Parathyroid adenoma (tissue), 2 donors: ENCODE results near the gene C9orf78.

Experiments
- H2AFZ ChIP-seq: fragments of 300-600 bp; sonication (generic); one replicate; pipeline ENCODE4 v1.7.0; 2017; ENCODE audit warnings: antibody characterized with exemption, mild to moderate bottlenecking
- H3K27ac ChIP-seq: fragments of 300-600 bp; sonication (generic); one replicate; pipeline ENCODE4 v1.7.0; 2017
- H3K27me3 ChIP-seq: fragments of 300-600 bp; sonication (generic); one replicate; pipeline ENCODE4 v1.7.0; 2017; ENCODE audit warnings: low read length; ENCODE audit not compliant: control insufficient read depth, insufficient read depth
- H3K36me3 ChIP-seq: fragments of 300-600 bp; sonication (generic); one replicate; pipeline ENCODE4 v1.7.0; 2017; ENCODE audit warnings: low read length; ENCODE audit not compliant: control insufficient read depth, insufficient read depth
- H3K4me1 ChIP-seq: fragments of 300-600 bp; sonication (generic); one replicate; pipeline ENCODE4 v1.7.0; 2017; ENCODE audit warnings: control low read depth
- H3K4me2 ChIP-seq: fragments of 300-600 bp; sonication (generic); one replicate; pipeline ENCODE4 v1.7.0; 2017; ENCODE audit warnings: low read length
- H3K4me3 ChIP-seq: fragments of 300-600 bp; sonication (generic); one replicate; pipeline ENCODE4 v1.7.0; 2017; ENCODE audit warnings: low read depth, low read length
- H3K79me2 ChIP-seq: fragments of 300-600 bp; sonication (generic); one replicate; pipeline ENCODE4 v1.7.0; 2017; ENCODE audit warnings: control low read depth
- H3K9ac ChIP-seq: fragments of 300-600 bp; sonication (generic); one replicate; pipeline ENCODE4 v1.7.0; 2017; ENCODE audit warnings: mild to moderate bottlenecking
- H3K9me3 ChIP-seq: fragments of 300-600 bp; sonication (generic); one replicate; pipeline ENCODE4 v1.7.0; 2017; ENCODE audit warnings: low read length; ENCODE audit not compliant: control insufficient read depth
- CTCF ChIP-seq: fragments of 300-600 bp; sonication (generic); IDR thresholded peaks from one replicate; pipeline ENCODE4 v1.7.0; 2017; ENCODE audit warnings: antibody characterized with exemption, mild to moderate bottlenecking
- donor health status: primary hyperparathyroidism.

C9orf78 gene

GRCh38 chr9:129841071-129841470 lies 6.0 kb upstream of the C9orf78 start:
- no peak for TF ChIP-seq CTCF
- H3K4me3 ChIP-seq, result no peak overlapping the region
- H3K4me1 ChIP-seq, result no peaks in the 10 kb centered on the region
- no peaks in the 10 kb centered on the region for H3K27me3 ChIP-seq
- peaks cover 10% of the 10 kb centered on the region for H3K79me2 ChIP-seq
- H3K27ac ChIP-seq, result no peak overlapping the region
- H3K36me3 ChIP-seq, result no peaks in the 10 kb centered on the region
- H3K9me3 ChIP-seq, result no peaks in the 10 kb centered on the region
- no peak overlapping the region for H3K9ac ChIP-seq
- no peak overlapping the region for H3K4me2 ChIP-seq
- no peak overlapping the region for H2AFZ ChIP-seq

- no peaks in the 10 kb centered on the region for H3K36me3 ChIP-seq
- peaks cover 16% of the 10 kb centered on the region for H3K79me2 ChIP-seq
- H3K9ac ChIP-seq, result no peak overlapping the region
- H3K4me2 ChIP-seq, result no peak overlapping the region
- H3K4me1 ChIP-seq, result no peaks in the 10 kb centered on the region
- no peaks in the 10 kb centered on the region for H3K27me3 ChIP-seq
- H2AFZ ChIP-seq, result no peak overlapping the region
- H3K27ac ChIP-seq, result no peak overlapping the region
- H3K9me3 ChIP-seq, result no peaks in the 10 kb centered on the region
- no peak for TF ChIP-seq CTCF
- H3K4me3 ChIP-seq, result no peak overlapping the region
These were observed 5.0 kb upstream of the C9orf78 start for GRCh38 chr9:129840034-129840433.

- Histone ChIP-seq H3K4me1 (no peaks in the 10 kb centered on the region), H3K27ac (no peak overlapping the region), H3K36me3 (no peaks in the 10 kb centered on the region), H3K4me2 (no peak overlapping the region), H3K79me2 (peaks cover 16% of the 10 kb centered on the region), H3K27me3 (no peaks in the 10 kb centered on the region), H3K9me3 (no peaks in the 10 kb centered on the region), H3K4me3 (no peak overlapping the region), H3K9ac (no peak overlapping the region), H2AFZ (no peak overlapping the region)
- no peak for TF ChIP-seq CTCF
These were observed 4.4 kb upstream of the C9orf78 start for GRCh38 chr9:129839324-129840023.

GRCh38 chr9:129838707-129839259 lies 3.7 kb upstream of the C9orf78 start:
- Histone ChIP-seq H3K9me3 (no peaks in the 10 kb centered on the region), H3K4me1 (no peaks in the 10 kb centered on the region), H3K79me2 (peaks cover 16% of the 10 kb centered on the region), H2AFZ (no peak overlapping the region), H3K4me3 (no peak overlapping the region), H3K4me2 (no peak overlapping the region), H3K9ac (no peak overlapping the region), H3K36me3 (no peaks in the 10 kb centered on the region), H3K27me3 (no peaks in the 10 kb centered on the region), H3K27ac (no peak overlapping the region)
- TF ChIP-seq CTCF, result no peak
